ENCODE results near the gene SYT6. TPM values are rescaled to one million over a fixed set of nuclear protein-coding genes. Genes with fewer than 3 reads are reported as not detected.

Gene SYT6
- total RNA-seq, 1 donor from 2014 or later: not detected

- H3K36me3 ChIP-seq: no peaks in the 10 kb centered on the region
- TF ChIP-seq POLR2AphosphoS5 (IDR thresholded peaks at IDR 0.05; ENCODE audit: insufficient read depth in 1 of 2, low read depth in 1 of 2) (no peak), CTCF (IDR thresholded peaks at IDR 0.05) (no peak), POLR2A (IDR thresholded peaks at IDR 0.05) (no peak)
- intact Hi-C loops (cut with DNase I): no loop called here
- H3K4me3 ChIP-seq: no peak overlapping the region
- no peaks in the 10 kb centered on the region for H3K4me1 ChIP-seq
- no peak overlapping the region for H3K27ac ChIP-seq
- no peak for DNase-seq (ENCODE audit: extremely low spot score in 2 of 2)
- no peaks in the 10 kb centered on the region for H3K9me3 ChIP-seq
- no peaks in the 10 kb centered on the region for H3K27me3 ChIP-seq
These were observed 13.6 kb upstream of the SYT6 start for GRCh38 chr1:114167226-114167625.

GRCh38 chr1:114164840-114165543 is 11.3 kb upstream of the SYT6 start:
- Histone ChIP-seq H3K36me3 (no peaks in the 10 kb centered on the region), H3K4me3 (no peak overlapping the region), H3K27ac (no peak overlapping the region), H3K9me3 (no peaks in the 10 kb centered on the region), H3K27me3 (no peaks in the 10 kb centered on the region), H3K4me1 (no peaks in the 10 kb centered on the region)
- TF ChIP-seq POLR2A (IDR thresholded peaks at IDR 0.05): no peak
- no peak for TF ChIP-seq POLR2AphosphoS5 (IDR thresholded peaks at IDR 0.05; ENCODE audit: insufficient read depth in 1 of 2, low read depth in 1 of 2)
- no peak for TF ChIP-seq CTCF (IDR thresholded peaks at IDR 0.05)
- DNase-seq (ENCODE audit: extremely low spot score in 2 of 2): no peak
- intact Hi-C loops (cut with DNase I): no loop called here

GRCh38 chr1:114159941-114160340 is 6.3 kb upstream of the SYT6 start:
- intact Hi-C loops (cut with DNase I): no loop called here
- Histone ChIP-seq H3K4me1 (peaks cover 2% of the 10 kb centered on the region), H3K36me3 (no peaks in the 10 kb centered on the region), H3K27ac (no peak overlapping the region), H3K27me3 (no peaks in the 10 kb centered on the region), H3K4me3 (no peak overlapping the region), H3K9me3 (no peaks in the 10 kb centered on the region)
- DNase-seq (ENCODE audit: extremely low spot score in 2 of 2): no peak
- TF ChIP-seq POLR2AphosphoS5 (IDR thresholded peaks at IDR 0.05; ENCODE audit: insufficient read depth in 1 of 2, low read depth in 1 of 2) (no peak), POLR2A (IDR thresholded peaks at IDR 0.05) (no peak), CTCF (IDR thresholded peaks at IDR 0.05) (no peak)

GRCh38 chr1:114157275-114157660 is 3.6 kb upstream of the SYT6 start:
- intact Hi-C loops (cut with DNase I): no loop called here

More at GRCh38 chr1:114157275-114157660, 3.6 kb upstream of the SYT6 start:
- no peaks in the 10 kb centered on the region for H3K36me3 ChIP-seq
- H3K27ac ChIP-seq: no peak overlapping the region
- H3K27me3 ChIP-seq: peaks cover 10% of the 10 kb centered on the region
- H3K4me1 ChIP-seq: peaks cover 29% of the 10 kb centered on the region
- no peak for TF ChIP-seq POLR2AphosphoS5 (IDR thresholded peaks at IDR 0.05; ENCODE audit: insufficient read depth in 1 of 2, low read depth in 1 of 2)
- no peak for TF ChIP-seq CTCF (IDR thresholded peaks at IDR 0.05)
- TF ChIP-seq POLR2A (IDR thresholded peaks at IDR 0.05): no peak
- H3K4me3 ChIP-seq: no peak overlapping the region
- H3K9me3 ChIP-seq: no peaks in the 10 kb centered on the region
- DNase-seq (ENCODE audit: extremely low spot score in 2 of 2): no peak
